T-cell (primary cell): ENCODE data around the gene ZNF71. TPM values are rescaled to one million over a fixed set of nuclear protein-coding genes. Genes with fewer than 3 reads are reported as not detected.

Experiments used
- ATAC-seq, 4 experiments: fragments of 200-7000 bp in 3 of 4; fragments of 150-1000 bp in 1 of 4; cut with Tn5 transposase; replicated peaks in 1 of 4; 1 replicate in 3 of 4; 2 replicates in 1 of 4; pipeline ENCODE4 v1.10.0; 2021; ENCODE audit warnings: moderate library complexity in 3 of 4, mild to moderate bottlenecking in 2 of 4, moderate number of reproducible peaks in 1 of 4
- CTCF ChIA-PET, 2 donors: fragments of 300-600 bp; sonication (Branson Sonifier 250); formaldehyde crosslinking; loops; one replicate each; lab custom pipeline; 2022; ENCODE audit warnings: antibody characterized with exemption in 2 of 2; lab: Charles Lee
- POLR2A ChIA-PET, 2 donors: fragments of 300-600 bp; sonication (Branson Sonifier 250); formaldehyde crosslinking; loops; one replicate each; lab custom pipeline; 2022; ENCODE audit warnings: antibody characterized with exemption in 2 of 2; lab: Charles Lee
- DNase-seq, 35 experiments: peaks; one replicate each; pipeline versions ENCODE4 v3.0.0 to v3.0.0-alpha.2; 2013 to 2023
- H3K27ac ChIP-seq: one replicate; pipeline ENCODE4 v1.5.1; 2013; ENCODE audit warnings: low read length
- H3K27me3 ChIP-seq, 2 experiments: replicated peaks in 1 of 2; 1 replicate in 1 of 2; 2 replicates in 1 of 2; pipeline versions ENCODE4 v1.6.1 to v1.7.0; 2013; ENCODE audit warnings: low read length in 1 of 2, mixed read lengths in 1 of 2; ENCODE audit not compliant: control insufficient read depth in 2 of 2, insufficient read depth in 2 of 2; ENCODE audit errors: extremely low read depth in 1 of 2
- H3K36me3 ChIP-seq, 2 donors: 1 replicate in 1 of 2; 2 replicates in 1 of 2; pipeline versions ENCODE4 v1.6.1 to v1.7.0; 2013; ENCODE audit warnings: low read length in 1 of 2; ENCODE audit not compliant: control insufficient read depth in 2 of 2, insufficient read depth in 1 of 2; ENCODE audit errors: extremely low read depth in 1 of 2
- H3K4me1 ChIP-seq, 2 experiments: 1 replicate in 1 of 2; 2 replicates in 1 of 2; pipeline versions ENCODE4 v1.6.1 to v1.7.0; 2013; ENCODE audit warnings: low read length in 2 of 2, mixed read lengths in 1 of 2; ENCODE audit not compliant: insufficient read depth in 2 of 2, control insufficient read depth in 1 of 2; ENCODE audit errors: extremely low read depth in 1 of 2
- H3K4me3 ChIP-seq, 2 donors: 1 replicate in 1 of 2; 2 replicates in 1 of 2; pipeline versions ENCODE4 v1.5.1 to v1.7.0; 2013; ENCODE audit warnings: mild to moderate bottlenecking in 2 of 2, low read length in 1 of 2, moderate library complexity in 1 of 2; ENCODE audit not compliant: control insufficient read depth in 1 of 2; ENCODE audit errors: extremely low read depth in 1 of 2
- H3K9me3 ChIP-seq: 2 replicates; pipeline ENCODE4 v1.7.0; 2013
- H3K27ac Mint-ChIP-seq, 2 donors: one replicate each; pipeline ENCODE4 v1.8.0; 2020 to 2021; ENCODE audit warnings: mild to moderate bottlenecking in 2 of 2, mixed read lengths in 2 of 2
- H3K27me3 Mint-ChIP-seq, 2 donors: one replicate each; pipeline ENCODE4 v1.8.0; 2021 to 2022; ENCODE audit warnings: mixed read lengths in 2 of 2
- H3K36me3 Mint-ChIP-seq: one replicate; pipeline ENCODE4 v1.8.0; 2021; ENCODE audit warnings: mixed read lengths
- H3K4me1 Mint-ChIP-seq, 3 donors: one replicate each; pipeline ENCODE4 v1.8.0; 2020 to 2022; ENCODE audit warnings: mixed read lengths in 3 of 3, mild to moderate bottlenecking in 1 of 3
- H3K4me3 Mint-ChIP-seq, 3 donors: one replicate each; pipeline ENCODE4 v1.8.0; 2020 to 2022; ENCODE audit warnings: mild to moderate bottlenecking in 3 of 3, mixed read lengths in 3 of 3, moderate library complexity in 3 of 3
- H3K9me3 Mint-ChIP-seq, 3 donors: one replicate each; pipeline ENCODE4 v1.8.0; 2020 to 2022; ENCODE audit warnings: mixed read lengths in 3 of 3
- WGBS: methylation state at CpG from one replicate; pipeline ENCODE4 v1.1.5; 2013; ENCODE audit warnings: missing lambda C conversion rate; ENCODE audit not compliant: insufficient coverage; 5-methylcytosine and 5-hydroxymethylcytosine counted together
- total RNA-seq, 35 experiments: library from RNA in 6 of 35; stranded (reverse) in 6 of 35; fragments of 120-200 nt in 1 of 35; gene quantifications; one replicate each; pipeline versions ENCODE4 v1.2.1 to v1.2.4 and lab custom pipeline; 2013 to 2026

The ZNF71 gene
- total RNA-seq, 5 donors from 2014 or later (not counting 1 experiment from before 2014, with no cell fraction given), result 5.1 to 10.4 (median 9.3) TPM

DNA sequence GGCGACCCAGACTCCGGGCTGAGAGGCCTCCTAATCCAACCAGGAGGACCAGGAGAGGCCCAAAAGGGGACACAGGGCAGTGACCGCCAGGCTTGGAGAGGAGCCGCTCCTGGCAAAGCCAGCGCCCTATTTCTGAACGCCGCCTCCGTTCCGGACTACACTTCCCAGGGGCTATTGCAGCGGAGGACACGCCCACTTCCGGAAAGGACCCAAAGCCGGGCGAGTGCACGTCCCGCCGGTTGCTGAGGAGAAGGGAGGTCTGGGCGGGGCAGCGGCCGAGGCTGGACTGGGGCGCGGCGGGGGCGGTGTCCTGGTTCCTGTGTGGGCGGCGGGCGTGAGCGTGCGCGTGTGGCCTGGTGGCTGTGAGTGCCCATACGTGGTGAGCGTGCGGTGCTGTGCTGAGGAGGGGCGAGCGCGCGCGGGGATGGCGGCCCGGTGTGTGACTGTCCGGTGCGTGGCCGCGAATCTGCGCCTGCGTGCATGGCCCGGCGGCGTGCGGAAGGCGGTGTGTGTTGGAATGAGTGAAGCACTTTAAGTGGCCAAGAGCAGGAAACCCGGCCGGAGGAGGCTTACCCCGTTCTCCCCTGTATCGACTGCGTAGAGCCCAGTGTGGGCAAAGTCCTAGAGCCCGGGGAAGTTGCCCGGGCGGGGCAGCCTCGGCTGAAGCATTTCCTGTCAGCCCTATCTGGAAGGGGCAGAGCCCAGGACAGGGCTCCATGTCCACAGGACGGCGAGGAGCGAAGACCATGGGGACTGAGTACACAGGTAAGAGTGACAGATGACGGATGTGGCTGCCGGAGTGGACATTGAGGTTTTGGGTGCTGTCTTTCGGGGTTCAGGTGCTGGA lies 27.6 kb upstream of the ZNF71 start, which contains the start of gene ZNF470:
Gene ZNF470, plus strand, starts transcription at position 195 of the 847 bp plus-strand sequence. CDS start 2,844 bp downstream, outside the sequence.
- DNase-seq (peak; percentile 70 to 88 (median 80)), ATAC-seq (peak; percentile 97 to 98 (median 98))
- POLR2A ChIA-PET, result no interaction called here
- CTCF ChIA-PET, result no interaction called here
- H3K27ac Mint-ChIP-seq, result peak within 1 kb of the TSS; percentile 83 to 84
- no peaks in the 10 kb centered on the region for H3K27me3 Mint-ChIP-seq
- peak within 1 kb of the TSS; percentile 92 to 98 (median 93) for H3K4me3 Mint-ChIP-seq
- H3K4me1 ChIP-seq, result peaks cover 6 to 16% of the 10 kb centered on the region in 2 experiments
- H3K4me1 Mint-ChIP-seq, result peaks cover 12 to 20% (median 17%) of the 10 kb centered on the region in 3 donors
- H3K9me3 Mint-ChIP-seq, result peaks cover 26 to 49% (median 43%) of the 10 kb centered on the region in 3 donors
- peak within 1 kb of the TSS; percentile 49 for H3K27ac ChIP-seq
- peak within 1 kb of the TSS; percentile 91 to 95 for H3K4me3 ChIP-seq
- peaks cover 0 to 15% of the 10 kb centered on the region in 2 donors for H3K36me3 ChIP-seq
- 11% methylated on average over 66 of the region's 66 CpGs for WGBS
- H3K9me3 ChIP-seq, result peaks cover 35% of the 10 kb centered on the region
- H3K36me3 Mint-ChIP-seq, result peaks cover 69% of the 10 kb centered on the region
- H3K27me3 ChIP-seq, result no peaks in the 10 kb centered on the region

DNA sequence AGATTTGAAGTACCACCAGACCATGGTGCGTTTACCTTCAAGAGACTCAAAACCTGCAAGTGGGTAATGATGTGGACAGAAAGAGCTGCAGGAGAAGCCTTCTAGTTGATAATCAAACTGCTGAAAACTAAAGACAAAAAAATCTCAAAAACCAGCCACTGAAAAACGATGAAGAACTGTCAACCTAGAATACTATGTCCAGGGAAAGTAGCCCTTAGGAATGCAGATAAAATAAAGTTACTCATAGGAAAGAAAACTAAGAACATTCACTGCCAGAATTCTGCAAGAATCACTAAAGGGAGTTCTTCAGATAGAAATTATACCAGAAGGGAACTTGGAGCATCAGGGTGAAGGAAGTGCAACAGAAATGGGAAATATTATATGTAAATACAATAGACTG lies 22.5 kb upstream of the ZNF71 start:
- Mint-ChIP-seq H3K36me3 (peaks cover 80% of the 10 kb centered on the region), H3K27ac (no peak overlapping the region), H3K4me1 (peaks cover 4 to 10% (median 9%) of the 10 kb centered on the region in 3 donors), H3K4me3 (no peak overlapping the region), H3K9me3 (peaks cover 29 to 65% (median 60%) of the 10 kb centered on the region in 3 donors), H3K27me3 (no peaks in the 10 kb centered on the region)
- Histone ChIP-seq H3K9me3 (peaks cover 54% of the 10 kb centered on the region), H3K36me3 (peaks cover 7 to 24% of the 10 kb centered on the region in 2 donors), H3K4me3 (peak overlapping the region in 1 of 2 donors; percentile 23), H3K27ac (no peak overlapping the region), H3K27me3 (no peaks in the 10 kb centered on the region), H3K4me1 (peaks cover 5% of the 10 kb centered on the region in 2 experiments)
- POLR2A ChIA-PET, result no interaction called here
- no peak for DNase-seq
- CTCF ChIA-PET, result interaction anchor here in 1 of 2 donors (0.7 kb wide), 1 partner anchor 71 kb away, joined by 4 read pairs; no protein-coding TSS in a partner anchor
- no peak for ATAC-seq
- WGBS, result no CpG with 5 or more reads among the region's 2 CpGs

DNA sequence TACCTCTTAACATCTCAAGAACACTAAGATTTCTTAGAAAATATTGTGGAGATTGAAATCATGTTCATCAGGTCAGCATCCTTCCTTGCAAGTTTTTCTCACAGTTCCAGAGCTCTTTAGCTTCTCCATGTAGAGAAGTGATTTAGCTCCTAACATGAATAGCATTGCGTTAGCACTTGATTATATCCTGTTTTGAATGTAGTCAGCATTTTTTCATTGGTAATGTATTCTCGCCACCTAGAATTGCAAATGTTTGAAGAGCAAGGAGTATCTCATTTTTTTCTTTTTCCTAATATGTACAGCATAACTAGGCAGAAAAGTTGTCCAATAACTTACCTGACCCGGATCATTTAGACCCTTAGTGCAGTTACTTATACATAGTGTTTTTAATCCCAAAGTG lies 21.2 kb upstream of the ZNF71 start:
- ChIA-PET CTCF (no interaction called here), POLR2A (no interaction called here)
- ATAC-seq (no peak), DNase-seq (no peak)
- Mint-ChIP-seq H3K27ac (no peak overlapping the region), H3K4me1 (no peaks in the 10 kb centered on the region), H3K4me3 (no peak overlapping the region), H3K27me3 (no peaks in the 10 kb centered on the region), H3K9me3 (peaks cover 29 to 75% (median 64%) of the 10 kb centered on the region in 3 donors), H3K36me3 (peaks cover 74% of the 10 kb centered on the region)
- Histone ChIP-seq H3K27ac (no peak overlapping the region), H3K4me3 (no peak overlapping the region), H3K4me1 (no peaks in the 10 kb centered on the region), H3K9me3 (peaks cover 62% of the 10 kb centered on the region), H3K27me3 (no peaks in the 10 kb centered on the region), H3K36me3 (peaks cover 7 to 24% of the 10 kb centered on the region in 2 donors)
- WGBS, result no CpG with 5 or more reads among the region's 3 CpGs

DNA sequence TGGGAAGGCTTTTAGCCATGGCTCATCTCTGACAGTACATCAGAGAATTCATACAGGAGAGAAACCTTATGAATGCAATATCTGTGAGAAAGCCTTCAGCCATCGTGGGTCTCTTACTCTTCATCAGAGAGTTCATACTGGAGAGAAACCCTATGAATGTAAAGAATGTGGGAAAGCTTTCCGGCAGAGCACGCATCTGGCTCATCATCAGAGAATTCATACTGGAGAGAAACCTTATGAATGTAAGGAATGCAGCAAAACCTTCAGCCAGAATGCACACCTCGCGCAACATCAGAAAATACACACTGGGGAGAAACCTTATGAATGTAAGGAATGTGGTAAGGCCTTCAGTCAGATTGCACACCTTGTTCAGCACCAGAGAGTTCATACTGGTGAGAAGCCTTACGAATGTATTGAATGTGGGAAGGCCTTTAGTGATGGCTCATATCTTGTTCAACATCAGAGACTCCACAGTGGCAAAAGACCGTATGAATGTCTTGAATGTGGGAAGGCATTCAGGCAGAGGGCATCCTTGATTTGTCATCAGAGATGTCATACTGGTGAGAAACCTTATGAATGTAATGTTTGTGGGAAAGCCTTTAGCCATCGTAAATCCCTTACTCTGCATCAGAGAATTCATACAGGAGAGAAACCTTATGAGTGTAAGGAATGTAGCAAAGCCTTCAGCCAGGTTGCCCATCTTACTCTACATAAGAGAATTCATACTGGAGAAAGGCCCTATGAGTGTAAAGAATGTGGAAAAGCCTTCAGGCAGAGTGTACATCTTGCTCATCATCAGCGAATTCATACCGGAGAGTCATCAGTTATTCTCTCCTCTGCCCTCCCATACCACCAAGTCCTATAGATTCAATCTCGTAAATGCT lies 17.1 kb upstream of the ZNF71 start:
- WGBS, result 97% methylated on average over 4 of the region's 11 CpGs
- ChIA-PET POLR2A (no interaction called here), CTCF (no interaction called here)
- H3K4me3 ChIP-seq, result no peak overlapping the region
- peaks cover 7 to 9% of the 10 kb centered on the region in 2 donors for H3K36me3 ChIP-seq
- H3K4me1 Mint-ChIP-seq, result no peaks in the 10 kb centered on the region
- peaks cover 26 to 74% (median 55%) of the 10 kb centered on the region in 3 donors for H3K9me3 Mint-ChIP-seq
- H3K27ac Mint-ChIP-seq, result no peak overlapping the region
- no peaks in the 10 kb centered on the region for H3K27me3 ChIP-seq
- H3K27ac ChIP-seq, result no peak overlapping the region
- H3K4me3 Mint-ChIP-seq, result no peak overlapping the region
- H3K9me3 ChIP-seq, result peaks cover 51% of the 10 kb centered on the region
- DNase-seq (no peak), ATAC-seq (no peak)
- H3K36me3 Mint-ChIP-seq, result peaks cover 53% of the 10 kb centered on the region
- H3K4me1 ChIP-seq, result no peaks in the 10 kb centered on the region
- no peaks in the 10 kb centered on the region for H3K27me3 Mint-ChIP-seq

DNA sequence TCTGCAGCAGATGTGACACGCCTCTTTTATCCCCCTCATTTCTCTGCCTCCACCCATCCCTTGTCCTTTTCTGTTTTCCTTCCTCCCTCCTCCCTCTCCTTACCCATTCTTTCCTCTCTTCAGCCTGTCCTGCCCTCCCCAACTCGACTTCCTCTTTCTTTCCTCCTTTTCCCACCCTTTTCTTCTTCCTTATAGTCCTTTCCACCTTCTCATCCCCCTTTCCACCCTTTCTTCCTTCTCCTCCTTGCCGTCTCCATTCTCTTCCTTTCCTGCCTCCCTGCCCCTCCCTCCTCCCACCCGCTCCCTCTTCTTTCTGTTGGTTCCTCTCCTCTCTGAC lies 688 bp upstream of the ZNF71 start:
- ATAC-seq (no peak), DNase-seq (no peak)
- POLR2A ChIA-PET, result no interaction called here
- 84% methylated on average over 4 of the region's 4 CpGs for WGBS
- CTCF ChIA-PET, result no interaction called here
- H3K4me3 ChIP-seq, result no peak overlapping the region
- no peaks in the 10 kb centered on the region for H3K36me3 ChIP-seq
- H3K4me1 Mint-ChIP-seq, result peaks cover 20 to 25% (median 23%) of the 10 kb centered on the region in 3 donors
- peaks cover 14 to 24% (median 18%) of the 10 kb centered on the region in 3 donors for H3K9me3 Mint-ChIP-seq
- peak overlapping the region; percentile 80 to 93 (median 91) for H3K4me3 Mint-ChIP-seq
- no peaks in the 10 kb centered on the region for H3K9me3 ChIP-seq
- peaks cover 22% of the 10 kb centered on the region for H3K36me3 Mint-ChIP-seq
- H3K27me3 Mint-ChIP-seq, result no peaks in the 10 kb centered on the region
- peak overlapping the region; percentile 19 to 44 for H3K27ac Mint-ChIP-seq
- peaks cover 6 to 19% of the 10 kb centered on the region in 2 experiments for H3K4me1 ChIP-seq
- H3K27ac ChIP-seq, result peak overlapping the region; percentile 33
- H3K27me3 ChIP-seq, result peaks cover 0 to 9% of the 10 kb centered on the region in 2 experiments

DNA sequence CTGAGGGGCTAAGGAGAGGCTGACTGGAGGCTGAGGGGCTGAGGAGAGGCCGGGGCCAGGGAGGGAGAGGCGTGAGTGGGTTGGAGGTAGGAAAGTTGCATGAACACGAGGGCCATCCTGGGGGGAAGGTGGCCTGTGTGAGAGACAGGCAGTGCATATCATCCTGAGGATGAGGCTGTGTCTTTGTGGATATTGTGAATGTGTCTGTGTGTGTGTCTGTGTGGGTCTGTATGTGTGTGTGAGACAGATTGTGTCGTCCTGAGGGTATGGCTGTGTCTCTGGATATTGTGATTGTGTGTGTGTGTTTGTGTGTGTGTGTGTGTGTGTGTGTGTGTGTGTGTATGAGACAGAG lies 422 bp downstream of the ZNF71 start:
- peaks cover 15 to 25% (median 18%) of the 10 kb centered on the region in 3 donors for H3K9me3 Mint-ChIP-seq
- peak overlapping the region; percentile 73 to 91 for H3K4me3 ChIP-seq
- WGBS, result 2% methylated on average over 4 of the region's 4 CpGs
- CTCF ChIA-PET, result no interaction called here
- no peak overlapping the region for H3K27ac ChIP-seq
- peaks cover 22 to 25% (median 23%) of the 10 kb centered on the region in 3 donors for H3K4me1 Mint-ChIP-seq
- peaks cover 6 to 19% of the 10 kb centered on the region in 2 experiments for H3K4me1 ChIP-seq
- peak overlapping the region; percentile 80 to 93 (median 91) for H3K4me3 Mint-ChIP-seq
- H3K9me3 ChIP-seq, result no peaks in the 10 kb centered on the region
- H3K36me3 Mint-ChIP-seq, result peaks cover 24% of the 10 kb centered on the region
- no peaks in the 10 kb centered on the region for H3K36me3 ChIP-seq
- H3K27me3 Mint-ChIP-seq, result no peaks in the 10 kb centered on the region
- DNase-seq (no peak), ATAC-seq (peak; percentile 39 to 43 (median 40))
- H3K27me3 ChIP-seq, result no peaks in the 10 kb centered on the region
- POLR2A ChIA-PET, result interaction anchor here in 1 of 2 donors (0.7 kb wide), 1 partner anchor 275 kb away, joined by 15 read pairs; no protein-coding TSS in a partner anchor
- H3K27ac Mint-ChIP-seq, result peak overlapping the region; percentile 75 to 87
